GM23248 (cell line): Measurements from ENCODE around the gene TAOK3.

Experiments used
- EZH2 ChIP-seq: fragments of 200-600 bp; sonication (generic); IDR thresholded peaks from 2 replicates; pipeline ENCODE4 v1.6.1; 2018; ENCODE audit warnings: antibody characterized with exemption, mild to moderate bottlenecking; ENCODE audit not compliant: insufficient read depth, poor library complexity, severe bottlenecking
- EZH2phosphoT487 ChIP-seq: fragments of 200-600 bp; sonication (generic); IDR thresholded peaks from 2 replicates; pipeline ENCODE4 v1.6.1; 2018; ENCODE audit warnings: antibody characterized with exemption, moderate library complexity, mild to moderate bottlenecking, low read depth; ENCODE audit not compliant: insufficient read depth

DNA sequence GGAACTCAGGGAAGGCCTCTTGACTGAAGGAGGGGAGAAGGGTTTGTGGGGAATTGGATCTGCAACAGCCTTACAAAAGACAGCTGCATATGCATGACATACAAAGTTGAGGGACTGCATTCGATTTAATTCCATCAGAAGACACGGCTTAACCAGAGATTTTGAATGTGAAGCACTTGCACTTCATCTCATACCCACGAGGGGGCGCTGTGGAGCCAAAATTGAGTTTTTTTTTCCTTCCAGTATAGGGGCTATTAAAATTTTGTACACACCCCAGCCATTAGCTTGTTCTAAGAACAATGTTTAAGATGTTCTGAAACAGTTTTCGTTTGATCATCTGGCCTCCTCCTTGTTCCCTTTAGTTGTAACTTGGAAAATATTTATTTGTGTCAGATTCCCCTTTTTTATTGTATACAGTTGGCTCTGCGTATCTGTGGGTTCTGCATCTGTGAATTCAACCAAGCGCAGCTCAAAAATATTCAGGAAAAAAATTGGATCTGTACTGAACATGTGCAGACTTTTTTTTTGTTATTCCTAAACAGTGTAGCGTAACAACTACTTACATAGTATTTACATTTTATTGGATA, 5.3 kb upstream of the TAOK3 start:
- TF ChIP-seq EZH2phosphoT487 (no peak), EZH2 (no peak)
